Measurements from ENCODE around the gene CPB1.

The CPB1 gene

DNA sequence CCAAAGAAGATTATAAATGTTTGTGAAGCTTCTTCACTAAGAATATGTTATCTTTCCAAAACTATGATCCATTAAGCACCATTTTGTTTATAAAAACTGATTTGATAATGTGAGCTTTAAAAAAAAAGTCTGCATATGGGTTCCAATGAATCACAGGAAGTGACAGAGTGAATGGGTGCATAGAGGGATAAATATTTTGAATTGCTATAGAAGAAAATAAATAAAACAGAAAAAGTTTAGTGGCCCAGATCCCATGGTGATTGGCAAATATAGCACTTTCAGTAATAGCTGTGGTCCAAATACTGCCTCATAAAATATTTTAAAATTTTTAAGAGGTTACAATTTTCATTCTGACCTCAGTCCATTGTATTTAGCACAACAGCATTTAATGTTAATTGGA, 56.6 kb downstream of the CPB1 start:
- DNase-seq = no peak

DNA sequence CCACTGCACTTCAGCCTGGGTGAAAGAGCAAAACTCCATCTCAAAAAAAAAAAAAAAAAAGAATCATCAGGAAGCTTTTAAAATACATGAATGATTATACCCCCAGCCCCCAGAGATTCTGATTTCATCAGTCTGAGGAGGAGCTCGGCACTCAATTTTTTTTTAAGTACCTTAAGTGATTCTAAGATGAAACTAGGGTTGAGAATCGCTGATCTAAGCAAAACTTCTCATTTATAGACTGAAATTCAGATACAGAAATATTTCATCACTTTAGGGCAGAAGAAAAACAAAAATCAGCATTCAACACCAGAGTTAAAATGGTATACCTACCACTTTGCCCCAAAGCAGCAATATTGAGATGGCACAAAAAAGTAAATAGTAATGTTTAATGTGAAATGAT, 62.2 kb downstream of the CPB1 start:
- no peak for DNase-seq

DNA sequence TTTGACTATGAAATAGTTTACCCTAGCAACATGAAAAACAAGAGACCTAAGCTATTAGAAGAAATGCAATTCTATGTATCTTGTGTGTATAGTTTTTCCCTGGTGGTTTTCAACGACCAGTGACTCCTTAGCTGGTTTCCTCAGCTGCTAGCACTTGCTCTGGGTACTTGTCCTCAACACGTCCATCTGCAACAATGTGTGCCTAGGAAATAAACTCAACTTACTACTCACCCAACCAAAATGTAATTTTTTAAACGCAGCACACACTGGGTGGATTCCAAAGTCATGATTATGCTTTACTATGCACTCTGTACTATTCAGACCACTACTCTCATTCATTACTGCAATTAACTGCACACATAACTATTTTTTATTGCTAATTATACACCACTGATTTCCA, 68.5 kb downstream of the CPB1 start:
- no peak for DNase-seq

DNA sequence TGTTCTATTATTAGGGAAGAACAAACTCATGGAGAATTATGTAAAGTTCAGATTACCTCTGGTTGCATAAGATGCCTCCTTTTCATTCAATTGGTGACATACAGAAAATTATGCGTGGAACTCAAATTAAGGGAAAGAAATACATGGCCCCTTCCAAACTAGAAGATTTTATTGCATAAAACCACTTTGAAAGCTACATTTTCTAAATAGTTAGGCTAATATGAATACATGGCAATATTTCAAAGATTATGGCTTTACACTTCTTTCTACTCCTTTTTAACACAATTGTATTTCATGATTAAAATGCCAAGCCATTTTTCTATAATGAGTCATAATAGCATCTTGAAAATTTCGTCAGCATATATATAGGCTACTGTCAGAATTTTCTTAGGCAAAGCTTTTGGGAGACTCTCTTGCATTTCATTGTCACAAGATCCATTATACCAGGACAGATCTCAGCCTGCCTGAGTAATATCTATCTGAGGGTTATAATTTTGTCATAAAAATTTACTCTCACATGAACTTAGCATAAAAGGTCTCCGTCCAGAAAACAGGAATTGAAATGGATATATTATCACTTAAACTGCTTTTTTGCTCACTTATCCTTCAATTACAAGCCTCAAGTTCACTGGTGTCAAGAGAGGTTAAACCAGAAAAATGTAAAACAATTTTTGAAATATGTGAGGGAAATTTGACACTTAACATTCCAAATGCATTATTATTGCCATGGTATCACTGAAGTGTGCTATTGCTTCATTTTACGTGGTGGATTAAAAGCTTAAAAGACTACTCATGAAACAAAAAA, 74.6 kb downstream of the CPB1 start:
- no peak for DNase-seq

DNA sequence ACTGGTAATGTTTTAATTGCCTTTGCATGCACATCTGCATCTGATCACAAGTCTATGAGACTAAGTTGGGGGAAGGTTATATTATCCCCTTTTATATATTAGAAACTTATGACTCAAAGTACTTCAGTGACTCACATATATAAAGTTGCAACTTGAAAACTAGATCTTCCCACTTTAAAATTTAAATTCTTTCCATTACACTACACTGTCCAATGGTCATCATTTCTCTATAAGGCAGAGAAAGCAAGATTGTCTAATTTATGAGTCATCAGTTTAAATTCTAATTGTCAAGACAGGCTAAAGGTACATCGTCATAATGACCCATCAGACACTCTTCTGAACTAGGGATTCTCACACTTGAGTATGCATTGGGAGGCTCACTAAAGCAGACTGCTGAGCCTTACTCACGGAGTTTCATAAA, 75.4 kb downstream of the CPB1 start:
- DNase-seq = no peak

DNA sequence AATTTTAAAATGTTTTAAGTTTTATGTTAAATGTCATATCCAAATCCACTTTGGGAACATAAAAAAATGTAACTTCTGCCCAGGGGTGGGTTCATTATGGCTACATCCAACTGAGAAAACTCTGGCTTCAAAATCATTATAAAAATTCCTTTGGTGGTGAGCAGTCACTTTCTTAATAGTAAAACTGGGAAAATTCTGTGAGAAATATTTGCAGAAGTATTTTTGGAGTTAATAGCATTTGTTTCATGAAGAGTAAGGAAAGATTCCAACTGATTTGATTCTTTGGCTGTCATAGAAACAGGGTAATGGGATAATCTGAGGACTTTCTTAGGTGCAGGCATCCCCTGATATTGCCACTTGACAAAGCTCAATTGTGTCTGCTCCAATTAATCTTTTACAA, 76.3 kb downstream of the CPB1 start:
- no peak for DNase-seq

DNA sequence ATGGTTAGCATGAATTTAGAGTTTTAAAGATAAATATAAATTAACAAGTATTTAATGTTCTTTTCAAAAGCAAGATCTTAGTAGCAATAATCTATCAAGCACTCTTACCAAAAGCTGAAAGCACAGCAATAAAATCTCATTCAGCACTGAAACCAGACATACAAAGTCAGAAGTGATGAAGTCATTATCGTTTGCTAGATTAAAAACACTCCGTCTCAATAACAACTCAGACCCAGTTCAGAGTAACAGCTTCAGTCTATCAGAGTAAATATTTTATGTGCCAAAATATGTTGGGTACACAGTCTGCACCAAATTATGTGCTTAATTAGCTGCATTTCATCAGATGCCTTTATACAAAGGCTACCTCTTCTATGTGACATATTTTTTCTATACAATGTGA, 79.1 kb downstream of the CPB1 start:
- no peak for DNase-seq
